D721Med (cell line): ENCODE results near the gene CNTD1.
"Not testable (repeated sequence)": the region's sequence is repeated elsewhere in the genome, so short reads cannot be mapped to it uniquely, and the experiment has no call there.

Source experiments
- DNase-seq: peaks from one replicate; pipeline ENCODE4 v3.0.0; 2011; ENCODE audit warnings: low spot score; ENCODE audit not compliant: insufficient read length
- FAIRE-seq: peaks from 2 replicates; lab custom pipeline; 2011; peaks lifted over from hg19 to GRCh38; lab: Jason Lieb, UNC
- CTCF ChIP-seq: IDR thresholded peaks from 2 replicates; pipeline ENCODE4 v1.5.1; 2012; ENCODE audit warnings: mild to moderate bottlenecking, control low read depth; ENCODE audit not compliant: insufficient read depth; ENCODE audit errors: missing control alignments

CNTD1 gene

GRCh38 chr17:42853968-42854790, 55.5 kb downstream of the CNTD1 start:
- DNase-seq (no peak), FAIRE-seq (no peak)
- no peak for TF ChIP-seq CTCF

GRCh38 chr17:42855048-42855596, 56.5 kb downstream of the CNTD1 start:
- FAIRE-seq (no peak), DNase-seq (no peak)
- no peak for TF ChIP-seq CTCF

GRCh38 chr17:42856093-42856492, 57.4 kb downstream of the CNTD1 start:
- not testable (repeated sequence) for DNase-seq, FAIRE-seq

GRCh38 chr17:42856516-42856915, 57.9 kb downstream of the CNTD1 start:
- DNase-seq, FAIRE-seq: not testable (repeated sequence)

- FAIRE-seq = no peak
- no peak for TF ChIP-seq CTCF
- DNase-seq = no peak
Observed at GRCh38 chr17:42857389-42857788, 58.7 kb downstream of the CNTD1 start.
